ENCODE measurements around the gene CTSD.

CTSD gene

DNA sequence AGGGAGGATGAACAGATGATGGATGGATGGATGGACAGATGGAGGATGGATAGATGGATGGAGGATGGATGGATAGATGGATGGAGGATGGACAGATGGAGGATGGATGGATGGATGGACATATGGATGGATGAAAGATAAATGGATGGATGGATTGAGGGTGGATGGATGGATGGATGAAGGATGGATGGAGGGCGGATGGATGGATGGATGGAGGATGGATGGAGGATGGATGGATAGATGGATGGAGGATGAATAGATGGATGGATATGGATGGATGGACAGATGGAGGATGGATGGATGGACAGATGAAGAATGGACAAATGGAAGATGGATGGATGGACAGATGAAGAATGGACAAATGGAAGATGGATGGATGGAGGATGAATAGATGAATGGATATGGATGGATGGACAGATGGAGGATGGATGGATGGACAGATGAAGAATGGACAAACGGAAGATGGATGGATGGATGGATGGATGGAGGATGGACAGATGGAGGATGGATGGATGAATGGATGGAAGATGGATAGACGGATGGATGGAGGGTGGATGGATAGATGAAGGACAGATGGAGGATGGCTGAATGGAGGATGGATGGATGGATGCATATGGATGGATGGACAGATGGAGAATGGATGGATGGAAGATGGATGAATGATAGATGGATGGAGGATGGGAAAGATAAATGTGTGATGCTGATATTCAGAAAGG is 20.7 kb downstream of the CTSD start:
- DNase-seq = no peak

DNA sequence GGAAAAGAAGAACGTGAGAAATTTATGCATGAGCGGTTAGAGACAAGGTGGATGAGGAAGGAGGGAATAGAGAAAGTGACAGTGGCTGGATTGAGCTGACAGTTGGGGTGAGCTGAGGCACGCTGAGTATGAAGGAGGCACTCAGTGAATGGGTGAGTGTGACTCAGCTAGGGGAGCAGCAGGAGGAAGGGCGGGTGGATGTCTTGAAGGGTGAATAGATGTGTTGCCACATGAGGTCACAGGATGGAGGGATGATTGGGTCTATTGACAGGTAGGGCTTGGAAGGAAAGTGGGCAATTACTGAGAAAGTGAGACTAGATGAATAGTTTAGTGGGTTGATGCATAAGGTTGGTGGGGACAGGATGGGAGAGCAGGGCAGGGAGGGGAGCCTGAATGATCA is 21.4 kb downstream of the CTSD start:
- DNase-seq = peak; percentile 49

DNA sequence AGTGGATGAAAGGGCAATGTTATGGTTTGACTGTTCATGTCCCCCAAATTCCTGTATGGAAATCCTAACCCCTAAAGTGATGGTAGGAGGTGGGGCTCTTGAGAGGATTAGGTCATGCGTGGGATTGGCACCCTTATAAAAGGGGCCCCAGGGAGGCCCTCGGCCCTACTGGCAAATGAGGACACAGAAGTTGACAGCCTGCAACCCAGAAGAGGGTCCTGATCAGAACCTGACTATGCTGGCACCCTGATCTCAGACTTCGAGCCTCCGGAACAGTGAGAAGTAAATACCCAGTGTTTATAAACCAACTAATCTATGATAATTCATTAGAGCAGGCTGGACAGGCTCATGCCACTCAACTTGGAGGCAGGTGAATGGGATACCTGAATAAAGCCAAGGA is 22.0 kb downstream of the CTSD start:
- DNase-seq = peak; percentile 33

DNA sequence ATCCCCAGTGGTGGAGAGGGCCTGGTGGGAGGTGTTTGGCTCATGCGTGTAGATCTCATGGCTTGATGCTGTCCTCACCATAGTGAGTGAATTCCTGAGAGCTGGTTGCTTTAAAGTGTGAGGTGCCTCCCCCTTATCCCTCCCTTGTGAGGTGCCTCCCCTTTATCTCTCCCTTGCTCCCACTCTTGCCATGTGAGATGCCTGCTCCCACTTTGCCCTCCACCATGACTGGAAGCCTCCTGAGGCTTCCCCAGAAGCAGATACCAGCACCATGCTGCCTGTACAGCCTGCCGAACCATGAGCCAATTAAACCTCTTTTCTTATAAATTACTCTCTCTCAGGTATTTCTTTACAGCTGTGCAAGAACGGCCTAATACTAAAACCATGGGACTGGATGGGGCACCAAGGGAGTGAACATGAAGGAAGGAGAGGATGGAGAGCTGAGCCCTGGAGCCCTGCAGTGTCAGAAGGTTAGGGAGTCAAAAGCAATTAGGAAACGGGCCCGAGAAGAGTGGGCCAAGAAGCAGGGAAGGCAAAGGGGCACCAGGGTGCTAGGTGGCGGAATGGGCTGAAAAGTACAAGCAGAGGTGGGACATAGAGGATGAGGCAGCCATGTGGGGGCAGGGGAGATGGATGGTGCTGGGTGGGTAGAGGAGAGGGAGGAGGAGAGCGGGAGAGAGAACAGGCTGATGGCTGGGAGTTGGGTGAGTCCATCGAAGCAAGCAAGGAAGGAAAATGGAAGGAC is 22.8 kb downstream of the CTSD start:
- DNase-seq = no peak

DNA sequence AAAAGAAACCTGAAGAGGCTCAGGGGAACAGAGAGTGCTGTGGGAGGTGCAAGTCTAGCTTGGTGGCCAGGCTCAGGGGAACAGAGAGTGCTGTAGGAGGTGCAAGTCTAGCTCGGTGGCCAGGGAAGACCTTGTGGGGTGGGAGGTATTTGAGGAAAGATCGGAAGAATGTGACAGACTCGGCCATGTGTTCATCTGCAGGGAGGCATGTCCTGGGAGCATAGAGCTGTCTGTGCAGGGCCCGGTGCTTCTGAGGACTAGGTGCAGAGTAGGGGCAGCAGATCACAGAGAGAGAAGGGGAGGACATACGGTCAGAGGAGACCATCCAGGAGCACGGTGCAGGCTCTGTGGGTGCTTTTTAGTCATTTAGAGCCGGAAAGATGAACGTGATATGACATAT is 24.2 kb downstream of the CTSD start:
- DNase-seq = no peak

DNA sequence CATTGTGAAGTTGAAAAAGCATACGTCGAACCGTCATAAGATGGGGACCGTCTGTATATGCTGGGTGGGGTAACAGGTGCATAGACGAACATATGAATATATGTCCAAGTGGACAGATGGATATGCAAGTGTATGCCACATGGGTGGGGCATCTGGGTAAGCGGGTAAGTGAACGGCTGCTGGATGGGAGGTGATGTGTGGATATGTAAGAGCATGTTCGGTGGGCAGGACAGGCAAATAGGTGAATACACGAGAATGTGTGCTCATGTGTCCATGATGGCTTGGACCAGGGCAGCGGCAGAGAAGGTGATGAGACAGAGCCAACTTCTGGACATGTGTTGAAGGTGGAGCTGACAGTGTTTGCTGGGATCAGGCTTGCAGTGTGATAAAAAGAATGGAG is 25.3 kb downstream of the CTSD start:
- DNase-seq = no peak

DNA sequence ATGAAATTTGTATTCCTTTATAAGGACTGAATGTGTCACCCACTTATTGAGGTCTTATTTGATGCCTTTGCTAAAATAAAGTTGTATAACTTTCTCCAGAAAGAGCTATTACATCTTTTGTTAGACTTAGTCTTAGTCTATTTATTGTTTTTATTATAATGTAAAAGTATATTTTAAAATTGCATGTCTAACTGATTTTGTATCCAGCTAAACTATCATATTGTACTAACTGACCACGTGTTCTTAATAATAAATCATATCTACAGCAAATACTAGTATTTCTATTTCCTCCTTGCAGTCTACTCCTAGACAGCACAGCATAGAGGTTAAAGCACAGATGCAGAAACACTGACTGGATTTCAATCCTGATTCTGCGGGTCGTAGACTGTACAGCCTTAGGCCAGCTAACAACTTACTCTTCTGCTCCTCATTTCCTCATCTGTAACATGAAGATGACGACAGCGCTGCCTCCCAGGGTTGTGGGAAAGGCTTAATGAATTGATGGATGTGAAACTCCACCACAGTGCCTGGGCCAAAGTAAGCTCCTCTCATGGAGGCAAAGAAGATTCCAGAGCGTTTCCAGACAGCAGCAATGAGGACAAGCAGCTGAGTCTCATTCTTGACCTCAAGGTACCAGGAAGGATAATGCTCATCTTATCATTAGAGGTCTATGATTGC is 26.5 kb downstream of the CTSD start:
- DNase-seq = no peak

DNA sequence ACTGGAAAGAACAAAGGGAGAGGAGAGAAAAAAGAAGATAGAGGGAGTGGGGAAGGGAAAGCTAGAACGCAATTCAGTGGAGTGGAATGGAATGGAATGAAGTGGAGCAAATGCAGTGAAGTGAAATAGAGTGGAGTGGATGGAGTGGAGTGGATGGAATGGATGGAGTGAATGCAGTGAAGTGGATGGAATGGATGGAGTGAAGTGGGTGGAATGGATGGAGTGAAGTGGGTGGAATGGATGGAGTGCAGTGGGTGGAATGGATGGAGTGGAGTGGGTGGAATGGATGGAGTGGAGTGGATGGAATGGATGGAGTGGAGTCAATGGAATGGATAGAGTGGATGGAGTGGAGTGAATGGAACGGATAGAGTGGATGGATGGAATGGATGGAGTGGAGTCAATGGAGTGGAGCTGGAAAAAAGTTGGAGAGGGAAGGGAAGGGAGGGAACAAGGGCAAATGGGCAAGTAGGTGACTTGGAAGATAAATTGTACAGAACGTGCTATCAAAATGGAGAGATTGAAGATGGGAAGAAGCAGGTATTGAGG is 27.2 kb downstream of the CTSD start:
- DNase-seq = no peak

DNA sequence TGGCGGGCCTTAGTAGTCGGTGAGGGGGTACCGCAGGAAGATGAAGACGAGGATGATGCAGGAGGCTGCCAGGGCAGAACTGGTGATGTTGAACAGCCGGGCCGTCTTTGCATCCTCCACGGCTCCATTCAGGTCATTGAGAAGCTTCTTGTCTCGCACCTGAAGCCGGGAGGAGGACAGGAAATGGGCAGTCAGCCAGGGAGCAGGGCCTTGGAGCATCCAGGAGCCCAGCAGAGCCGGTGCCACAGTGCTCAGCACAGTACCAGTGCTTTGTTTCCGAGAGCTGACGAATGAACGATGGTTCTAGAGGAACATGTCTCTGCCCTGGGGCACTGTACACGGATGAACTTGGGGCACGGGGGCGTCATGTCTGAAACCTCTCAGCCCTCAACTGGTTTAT is 28.5 kb downstream of the CTSD start:
- no peak for DNase-seq

DNA sequence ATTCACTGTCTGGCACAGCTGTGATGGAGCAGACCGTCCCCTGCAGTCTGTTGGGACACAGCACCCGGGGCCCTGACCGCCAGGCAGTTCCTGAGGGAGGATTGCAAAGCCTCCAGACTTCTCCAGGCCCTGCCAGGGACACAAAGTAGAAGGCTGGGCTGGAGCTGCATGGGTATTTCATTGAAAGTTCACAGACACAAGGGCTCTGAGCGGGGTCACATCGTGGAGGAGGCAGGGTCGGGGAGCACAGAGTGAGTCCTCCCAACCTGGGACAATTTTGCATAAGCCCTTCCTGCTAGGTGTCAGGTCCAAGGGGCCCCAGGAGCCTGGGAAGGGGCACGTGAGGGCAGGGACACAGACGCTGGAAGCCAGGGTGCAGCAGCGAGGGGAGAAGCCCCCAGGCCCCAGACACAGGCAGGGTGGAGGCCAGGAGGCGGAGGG is 29.1 kb downstream of the CTSD start:
- DNase-seq = no peak

DNA sequence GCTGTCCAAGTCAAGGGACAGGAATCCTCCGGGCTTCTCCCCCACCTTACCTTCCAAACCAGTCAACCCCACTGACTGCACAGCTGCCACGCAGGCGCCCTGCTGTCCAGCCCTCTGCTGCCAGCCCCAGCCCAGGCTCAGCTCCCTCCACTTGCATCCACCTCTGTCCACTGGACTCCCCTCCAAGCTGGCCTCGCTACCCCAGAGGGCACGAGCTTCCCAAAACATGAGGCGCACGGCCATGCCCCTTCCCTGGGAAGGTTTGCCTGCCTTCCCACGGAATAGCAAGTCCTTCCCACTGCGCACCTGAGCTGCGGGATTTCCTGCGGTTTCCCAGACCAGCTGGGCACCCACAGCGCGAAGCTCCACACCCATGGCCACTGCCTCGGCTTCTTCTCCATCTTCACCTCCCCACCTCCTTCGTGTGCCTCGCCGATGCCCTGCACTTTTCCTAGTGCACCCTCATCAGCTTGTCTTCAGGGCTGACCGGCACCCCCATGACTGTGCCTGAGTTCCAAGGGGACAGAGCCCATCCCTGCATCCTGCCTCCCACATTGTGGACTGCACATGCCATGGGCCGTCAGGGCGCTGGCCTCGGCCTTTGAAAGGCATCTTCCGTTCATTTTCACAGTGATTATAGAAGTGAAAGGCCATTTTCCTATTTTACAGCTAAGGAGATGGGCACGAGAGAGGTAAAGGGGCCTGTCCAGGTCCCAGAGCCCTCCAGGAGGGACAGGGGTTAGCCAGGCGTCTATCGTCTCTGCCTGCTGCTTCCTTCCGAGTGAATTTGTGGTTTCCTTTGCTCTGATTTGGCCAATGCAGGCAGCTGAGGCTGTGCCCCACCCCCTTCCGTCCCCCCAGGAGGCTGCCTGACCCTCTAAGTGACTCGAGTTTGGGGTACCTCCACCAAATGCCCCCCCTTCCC is 29.7 kb downstream of the CTSD start:
- no peak for DNase-seq

DNA sequence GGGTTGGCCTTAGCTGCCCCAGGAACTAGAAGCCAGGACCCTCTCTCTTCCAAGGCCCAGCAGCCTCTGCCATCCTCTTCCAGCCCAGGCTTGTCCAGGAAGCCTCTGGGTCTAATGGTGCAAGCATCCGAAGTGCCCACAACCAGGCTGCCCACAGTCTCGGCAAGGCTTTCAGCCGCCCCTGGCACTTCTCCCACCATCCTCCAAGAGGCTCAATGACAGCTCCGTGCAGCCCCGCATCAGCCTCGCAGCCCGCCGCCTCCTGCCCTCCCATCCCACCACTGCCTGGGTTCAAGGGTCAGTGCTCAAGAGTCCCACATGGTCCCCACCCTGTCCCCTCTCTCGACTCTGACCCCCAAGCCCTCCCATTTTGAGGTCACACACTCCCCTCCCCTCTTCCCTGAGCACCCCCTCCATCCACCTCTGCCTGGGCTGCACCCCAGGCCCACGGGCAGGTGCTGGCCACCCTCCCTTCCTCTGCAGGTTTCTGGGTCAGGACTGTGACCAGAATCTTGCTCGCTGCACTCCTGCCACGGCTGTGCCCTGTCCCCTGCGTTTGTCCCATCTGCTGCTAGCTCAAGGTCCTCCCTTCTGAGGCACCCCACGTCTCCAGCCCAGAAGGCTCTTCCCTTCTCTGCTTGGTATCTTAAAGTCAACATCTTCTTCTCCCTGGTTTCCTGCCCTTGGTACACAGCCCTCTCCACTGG is 30.6 kb downstream of the CTSD start:
- no peak for DNase-seq

DNA sequence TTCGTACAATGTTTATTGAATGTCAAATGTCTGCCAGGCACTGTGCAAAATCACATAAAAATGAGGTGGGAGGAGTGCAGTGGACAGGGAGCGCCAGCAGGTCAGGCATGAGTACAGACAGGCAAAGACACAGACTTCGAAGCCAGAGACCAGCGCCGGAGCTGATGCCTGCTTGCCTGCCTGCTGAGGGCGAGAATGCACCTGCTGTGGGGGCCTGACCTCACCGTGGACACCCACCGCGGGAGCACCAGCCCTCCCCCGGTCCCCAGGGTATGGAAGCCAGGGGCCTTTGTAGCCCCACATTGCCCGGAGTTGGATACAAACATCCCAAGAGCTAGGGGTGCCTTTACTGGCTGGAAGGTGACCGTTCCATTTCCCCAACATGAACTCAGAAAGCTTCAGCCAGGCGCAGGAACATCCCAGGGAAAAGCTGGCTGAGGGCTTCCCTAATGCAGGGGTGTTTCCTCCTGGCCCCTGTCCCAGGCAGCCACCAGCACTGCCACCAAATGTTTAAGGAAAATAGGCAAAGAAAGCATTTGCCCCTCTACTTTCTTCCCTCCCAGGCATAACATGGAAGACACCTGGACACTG is 31.2 kb downstream of the CTSD start:
- DNase-seq = no peak

DNA sequence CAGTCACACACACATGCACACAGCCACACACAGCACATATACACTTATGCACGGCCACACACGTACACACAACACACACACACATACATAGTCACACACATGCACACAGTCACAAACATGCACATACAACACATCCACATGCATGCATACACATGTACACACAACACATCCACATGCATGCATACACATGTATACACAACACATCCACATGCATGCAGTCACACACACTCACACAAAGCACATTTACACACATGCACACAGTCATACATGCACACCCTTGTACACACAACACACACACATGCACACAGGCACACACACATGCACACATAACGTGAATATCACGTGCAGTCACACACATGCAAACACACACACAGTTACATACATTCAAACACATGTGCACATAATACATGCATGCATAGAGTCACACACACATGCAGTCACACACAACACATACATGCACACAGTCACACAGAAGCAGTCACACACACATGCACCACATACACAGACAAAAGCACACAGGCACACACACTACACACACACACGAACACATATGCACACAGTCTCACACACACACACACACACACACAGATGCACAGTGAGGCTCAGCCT is 32.2 kb downstream of the CTSD start:
- no peak for DNase-seq

DNA sequence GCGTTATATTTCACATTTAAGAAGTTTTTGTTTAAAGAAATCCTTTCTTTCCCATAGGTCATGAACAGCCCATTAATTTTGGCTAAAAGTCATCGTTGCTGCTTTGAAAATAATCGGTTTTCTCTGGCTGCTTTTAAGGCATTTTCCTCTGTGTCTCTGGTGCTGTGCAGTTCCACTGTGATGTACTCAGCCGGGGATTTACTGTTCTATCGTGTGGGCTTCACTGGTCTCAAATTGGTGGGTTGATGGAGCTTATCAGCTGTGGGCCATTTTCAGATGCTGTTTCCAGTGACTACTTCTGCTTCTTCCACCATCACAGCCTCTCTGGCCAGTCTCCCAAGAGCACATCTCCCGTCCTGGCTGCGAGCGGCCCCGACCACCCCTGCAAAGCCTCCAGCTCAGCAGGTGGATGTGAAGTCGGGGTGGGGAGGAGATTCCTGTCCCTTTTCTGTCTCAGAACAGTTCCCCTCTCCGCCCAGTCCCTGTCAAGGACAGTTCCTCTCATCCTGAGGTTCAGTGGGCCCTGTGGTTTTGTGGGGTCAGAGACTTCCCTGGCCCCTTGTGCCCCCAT is 33.6 kb downstream of the CTSD start:
- DNase-seq = no peak

DNA sequence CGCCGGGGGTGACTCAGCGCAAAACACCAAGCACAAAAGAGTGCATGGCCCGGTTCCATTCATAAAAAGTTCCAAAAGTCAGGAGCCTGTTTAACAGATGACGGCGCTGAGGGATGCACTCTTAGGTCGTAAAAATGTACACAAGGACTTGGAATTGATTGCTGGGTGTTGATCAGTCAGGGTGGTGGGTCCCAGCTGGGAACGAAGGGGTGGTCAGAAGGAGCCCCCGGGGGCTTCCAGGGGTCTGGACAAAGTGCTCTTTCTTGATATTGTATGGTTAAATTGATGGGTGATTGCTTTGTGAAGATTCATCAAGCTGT is 34.1 kb downstream of the CTSD start:
- no peak for DNase-seq

DNA sequence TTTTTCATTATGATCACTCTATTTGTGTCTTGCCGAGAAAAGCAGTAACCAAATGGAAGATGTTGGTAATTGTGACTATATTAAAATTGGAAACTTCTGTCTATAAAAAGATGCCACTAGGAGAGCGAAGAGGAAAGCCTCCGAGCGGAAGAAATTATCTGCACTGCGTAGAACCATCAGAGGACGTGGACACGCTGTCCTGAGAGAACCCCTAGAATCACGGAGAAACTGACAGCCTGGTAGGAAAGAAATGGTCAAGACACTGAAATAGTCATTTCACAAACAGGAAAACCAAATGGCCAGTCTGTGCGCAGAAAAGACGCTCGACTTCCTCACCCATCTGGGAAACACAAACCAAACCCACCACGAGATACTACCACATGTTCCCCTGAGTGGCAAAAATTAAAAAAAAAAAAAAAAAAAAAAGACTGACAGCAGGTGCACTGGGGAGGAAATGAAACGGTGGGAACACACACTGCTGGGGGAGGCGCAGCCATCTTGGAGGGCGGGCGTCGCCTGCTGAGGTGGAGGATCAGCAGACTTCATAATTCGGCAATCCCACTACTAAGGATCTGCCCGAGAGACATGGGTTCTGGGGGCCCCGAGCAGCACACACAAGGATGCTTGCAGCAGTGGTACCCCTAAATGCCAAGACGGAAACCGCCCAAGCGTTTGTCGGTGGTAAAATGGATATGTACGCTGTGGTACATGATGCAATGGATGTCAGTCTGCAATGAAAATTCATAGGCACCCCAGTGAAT is 34.6 kb downstream of the CTSD start:
- peak; percentile 68 for DNase-seq

DNA sequence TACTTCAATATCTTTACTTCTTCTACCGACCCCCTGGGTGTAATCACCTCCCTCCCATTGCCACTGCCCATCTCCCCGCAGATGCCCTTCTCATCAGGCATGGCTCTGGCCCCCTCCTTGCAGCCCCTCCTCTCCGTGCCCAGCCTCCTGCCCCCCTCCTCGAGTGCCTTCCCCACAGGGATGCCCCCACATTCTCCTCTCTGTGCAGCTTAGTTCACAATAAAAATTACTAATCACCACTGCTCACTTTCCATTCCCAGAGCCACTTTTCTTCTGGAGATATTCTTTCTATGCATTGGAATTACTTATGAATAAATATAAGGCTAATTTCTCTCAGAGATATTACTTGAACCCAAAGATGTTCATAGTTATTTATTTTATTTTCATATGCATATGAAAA is 35.4 kb downstream of the CTSD start:
- DNase-seq = no peak

DNA sequence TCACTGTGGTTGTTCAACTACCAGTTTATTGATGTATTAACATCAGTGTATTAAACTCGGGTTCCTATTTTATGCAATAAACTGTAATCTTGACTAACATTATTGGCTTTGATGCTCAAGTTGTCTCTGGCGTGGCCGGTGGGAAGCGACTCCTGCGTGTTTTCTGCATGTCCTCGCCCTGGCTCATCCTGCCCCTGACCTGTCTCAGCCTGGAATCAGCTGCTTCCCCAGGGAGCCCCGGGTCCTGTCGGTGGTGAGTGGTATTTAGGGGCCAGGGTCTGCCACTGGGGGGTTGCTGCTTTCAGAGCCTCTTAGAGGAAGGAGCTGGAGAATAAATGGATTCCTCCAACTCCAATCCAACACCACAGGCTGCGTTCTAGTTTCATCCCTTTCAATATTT is 35.9 kb downstream of the CTSD start:
- no peak for DNase-seq

DNA sequence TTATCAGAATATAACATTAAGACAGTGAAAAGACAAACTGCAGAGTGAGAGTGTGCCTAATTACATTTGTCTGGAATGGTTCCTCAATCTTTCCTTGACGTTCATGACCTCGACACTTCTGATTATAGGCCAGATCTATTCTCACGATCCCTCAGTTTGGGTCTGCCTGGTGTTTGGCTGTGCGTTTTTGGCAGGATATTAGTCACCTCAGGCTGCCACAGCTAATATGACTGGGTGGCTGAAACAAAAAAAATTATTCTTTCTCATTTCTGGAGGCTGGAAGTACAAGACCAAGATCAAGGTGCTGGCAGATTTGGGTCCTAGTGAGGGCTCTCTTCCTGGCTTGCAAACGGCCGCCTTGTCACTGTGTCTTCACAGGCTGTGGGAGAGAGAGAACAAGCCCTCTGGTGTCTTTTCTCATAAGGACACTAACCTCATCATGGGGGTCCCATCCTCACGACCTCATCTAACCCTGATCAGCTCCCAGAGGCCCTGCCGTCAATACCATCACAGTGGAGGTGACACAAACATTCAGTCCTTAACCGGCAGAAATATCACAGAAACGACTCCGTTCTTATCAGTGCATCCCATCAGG is 36.5 kb downstream of the CTSD start:
- DNase-seq = no peak

All from activated CD8-positive, alpha-beta memory T cell treated with anti-CD3 and anti-CD28 coated beads, Interleukin-2, amount 50 U/mL, for 48 hours (primary cell).